Fibroblast of skin of right quadriceps (primary cell): ENCODE data around the gene RNF157.

Experiments
- DNase-seq: peaks from one replicate; pipeline ENCODE4 v3.0.0-alpha.2; 2013

The RNF157 gene

GRCh38 chr17:76138896-76139752 lies 101.2 kb downstream of the RNF157 start:
- no peak for DNase-seq

DNA sequence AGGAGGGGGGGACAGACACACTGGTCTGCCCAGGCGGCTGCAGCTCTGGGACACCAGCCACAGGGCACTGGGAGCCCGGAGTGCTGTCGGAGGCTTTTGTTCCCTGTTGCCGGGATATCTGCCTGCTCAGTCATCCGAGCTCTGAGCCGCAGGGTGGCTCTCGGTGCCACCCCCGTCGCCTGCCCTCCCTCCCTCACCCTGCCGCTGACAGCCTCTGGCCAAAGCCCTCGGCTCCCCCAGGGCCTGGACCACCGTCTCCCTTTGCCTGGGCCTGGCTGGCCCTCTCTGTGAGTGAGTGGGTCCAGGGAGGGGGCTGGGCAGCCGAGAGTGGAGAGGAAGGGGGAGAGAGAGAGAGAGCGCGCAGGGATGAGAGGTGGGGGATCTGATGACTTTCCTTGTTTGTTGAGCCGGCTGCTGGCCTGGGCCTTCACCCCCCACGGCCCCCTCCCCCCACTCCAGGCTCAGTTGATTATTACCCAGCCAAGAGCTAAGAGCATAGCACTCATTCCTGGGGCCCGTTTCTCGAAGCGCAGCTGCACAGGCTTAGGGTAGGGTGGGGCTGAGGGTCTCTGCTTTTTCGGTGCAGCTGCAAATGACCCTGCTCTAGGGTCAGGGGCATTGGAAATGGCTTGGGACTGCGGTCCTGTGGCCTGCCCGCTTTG lies 101.9 kb downstream of the RNF157 start:
- DNase-seq, result no peak

DNA sequence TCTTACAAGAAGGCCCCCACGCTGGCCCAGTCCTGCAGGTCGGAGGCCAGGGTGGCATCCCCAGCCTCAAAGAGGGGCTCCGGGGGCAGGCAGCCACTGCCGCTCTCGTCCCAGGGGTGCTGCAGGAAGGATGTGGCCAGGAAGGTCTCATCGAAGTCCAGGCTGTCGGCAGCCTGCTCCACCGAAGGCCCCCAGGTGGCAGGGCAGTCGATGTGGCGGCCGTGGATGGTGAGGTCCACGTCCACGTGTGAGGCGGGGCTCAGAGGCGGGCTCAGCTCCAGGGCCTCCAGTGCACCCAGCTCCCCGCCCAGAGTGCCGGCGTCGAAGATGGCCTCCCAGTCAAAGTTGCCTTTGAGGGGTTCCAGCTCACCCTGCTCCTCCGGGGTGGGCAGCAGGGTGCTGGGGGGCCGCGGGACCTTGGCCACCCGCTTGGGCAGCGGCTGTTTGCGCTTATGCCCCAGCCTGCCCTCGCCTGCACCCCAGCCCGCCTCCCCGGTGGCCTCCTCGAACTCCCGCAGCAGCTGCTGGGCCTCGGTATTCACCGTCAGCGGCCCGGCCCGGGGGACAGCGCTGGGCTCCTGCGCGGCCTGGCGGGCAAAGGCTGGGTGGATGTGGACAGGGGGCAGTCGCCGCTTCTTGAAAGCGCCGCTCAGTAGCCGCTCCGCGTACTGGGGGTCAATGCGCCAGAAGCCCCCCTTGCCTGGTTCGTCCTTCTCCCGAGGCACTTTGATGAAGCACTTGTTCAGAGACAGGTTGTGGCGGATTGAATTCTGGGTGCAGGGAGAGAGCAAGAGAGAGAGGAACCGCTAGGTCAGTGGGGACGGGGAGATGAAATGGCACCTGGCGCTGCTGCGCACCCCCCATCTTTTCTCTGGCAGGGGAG lies 102.7 kb downstream of the RNF157 start:
- no peak for DNase-seq

- no peak for DNase-seq
These were observed 103.3 kb downstream of the RNF157 start for GRCh38 chr17:76137001-76137350.

GRCh38 chr17:76136276-76137000 lies 103.9 kb downstream of the RNF157 start:
- DNase-seq, result no peak

GRCh38 chr17:76135810-76136188 lies 104.5 kb downstream of the RNF157 start:
- no peak for DNase-seq

DNA sequence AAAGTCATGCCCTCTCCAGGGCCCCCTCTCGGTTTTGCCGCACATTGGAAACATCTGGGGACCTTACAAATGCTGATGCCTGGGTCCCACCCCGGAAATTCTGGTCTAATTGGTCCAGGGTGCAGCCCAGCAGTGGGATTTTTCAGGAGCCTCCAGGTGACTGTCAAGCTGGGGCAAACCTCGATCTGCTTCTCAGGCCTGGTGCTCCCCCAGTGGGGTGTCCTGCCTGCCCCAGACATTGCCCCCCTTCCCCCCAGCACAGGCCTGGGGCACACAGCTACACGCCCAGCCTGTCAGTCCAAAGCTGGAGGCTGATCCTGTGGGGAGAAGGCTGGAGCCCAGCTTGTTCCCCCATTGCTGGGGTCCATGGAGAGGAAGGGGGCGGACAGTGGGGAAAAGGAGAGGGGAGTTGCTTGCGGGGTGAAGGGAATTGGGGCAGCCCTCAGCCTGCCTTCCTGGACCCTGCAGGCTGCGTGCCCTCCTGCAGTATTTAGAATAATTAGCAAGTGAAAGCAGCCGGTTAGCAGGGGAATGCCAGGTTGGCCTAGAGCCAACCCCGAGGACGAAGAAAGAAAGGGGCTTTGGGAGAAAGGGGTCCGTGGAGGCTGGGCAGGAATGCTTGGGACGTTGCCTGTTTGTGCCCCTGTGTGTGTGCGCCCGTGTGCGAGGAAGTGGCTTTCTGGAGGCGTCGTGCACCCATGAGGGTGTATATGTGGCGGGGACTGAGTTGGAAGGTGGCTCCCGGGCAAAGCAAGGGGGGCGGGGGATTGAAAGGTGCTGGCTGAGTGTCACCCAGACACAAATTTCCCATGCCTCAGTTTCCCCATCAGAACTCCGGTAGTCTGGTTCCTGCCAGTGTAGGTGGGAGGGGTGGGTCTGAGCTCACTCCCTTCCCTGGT lies 105.1 kb downstream of the RNF157 start:
- no peak for DNase-seq

GRCh38 chr17:76132574-76133338 lies 107.5 kb downstream of the RNF157 start:
- DNase-seq, result no peak

DNA sequence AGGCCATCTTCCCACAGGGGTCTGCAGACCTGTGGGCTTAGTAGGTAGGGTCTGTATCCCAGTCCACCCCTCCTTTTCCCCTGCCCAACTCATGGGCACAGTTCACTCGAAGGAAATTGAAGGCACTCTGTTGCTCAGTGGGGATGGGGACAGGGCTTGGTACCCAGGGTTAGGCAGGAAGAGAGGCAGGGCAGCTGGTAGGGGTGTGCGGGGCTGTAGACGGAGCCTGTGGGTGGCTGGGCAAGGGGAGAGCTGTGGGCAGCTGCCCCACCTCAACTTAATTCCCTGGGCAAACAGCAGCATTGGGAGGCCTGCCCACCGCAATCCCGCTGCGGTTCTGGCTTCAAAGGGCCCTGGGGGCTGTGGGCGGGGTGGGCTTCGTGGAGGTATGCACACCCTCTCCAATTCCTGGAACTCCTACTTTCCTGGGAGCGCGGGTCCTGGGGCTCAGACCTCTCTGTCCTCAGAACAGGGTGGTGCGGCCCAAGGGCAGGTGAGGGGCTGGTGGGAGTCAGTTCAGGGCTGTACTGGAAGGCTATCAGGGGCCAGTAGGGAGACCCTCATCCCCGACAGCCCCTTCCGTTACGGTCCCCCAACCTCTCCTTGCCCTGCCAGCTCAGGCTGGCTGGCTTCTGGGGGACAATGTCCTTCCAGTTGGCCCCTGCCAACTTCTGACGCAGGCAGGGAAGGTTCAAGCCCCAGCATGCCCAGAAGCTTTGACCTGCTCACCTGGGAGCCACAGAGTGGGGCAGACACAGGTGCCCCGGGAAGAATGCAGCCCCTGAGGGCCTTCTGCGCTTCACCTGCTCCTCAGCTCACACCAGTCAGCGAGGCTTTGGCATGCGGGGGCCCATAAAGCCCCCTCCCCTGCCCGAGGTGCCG lies 108.4 kb downstream of the RNF157 start:
- no peak for DNase-seq

DNA sequence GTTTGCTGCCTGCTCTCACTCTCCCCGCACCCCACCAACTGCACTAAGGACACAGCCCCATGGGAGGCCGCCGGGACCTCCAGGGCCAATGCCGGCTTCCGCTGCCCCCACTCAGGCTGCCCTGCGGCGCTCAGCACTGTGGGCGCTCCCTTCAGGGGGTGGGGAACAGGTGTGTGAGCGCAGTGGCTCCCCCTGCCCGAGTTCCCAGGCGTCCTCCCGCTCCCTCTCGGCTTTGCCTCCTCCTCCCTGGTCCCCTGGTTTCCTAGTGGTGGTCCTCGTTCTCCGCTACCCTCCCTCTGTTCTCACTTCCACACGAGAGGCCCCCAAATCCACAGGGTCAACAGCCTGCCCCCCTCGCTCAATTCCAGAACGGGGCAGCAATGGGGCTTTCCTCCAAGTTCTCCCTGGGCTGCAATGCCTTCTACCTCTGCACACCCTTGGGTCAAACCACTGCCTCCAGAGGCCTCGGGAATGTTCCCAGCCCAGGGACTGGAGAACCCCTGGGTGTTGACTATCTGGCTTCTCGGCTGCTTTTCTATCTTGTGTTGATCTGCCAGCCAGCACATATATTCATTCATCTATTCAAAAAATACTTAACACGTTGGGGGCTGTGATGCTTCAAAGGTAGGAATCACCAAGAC lies 109.1 kb downstream of the RNF157 start:
- no peak for DNase-seq

DNA sequence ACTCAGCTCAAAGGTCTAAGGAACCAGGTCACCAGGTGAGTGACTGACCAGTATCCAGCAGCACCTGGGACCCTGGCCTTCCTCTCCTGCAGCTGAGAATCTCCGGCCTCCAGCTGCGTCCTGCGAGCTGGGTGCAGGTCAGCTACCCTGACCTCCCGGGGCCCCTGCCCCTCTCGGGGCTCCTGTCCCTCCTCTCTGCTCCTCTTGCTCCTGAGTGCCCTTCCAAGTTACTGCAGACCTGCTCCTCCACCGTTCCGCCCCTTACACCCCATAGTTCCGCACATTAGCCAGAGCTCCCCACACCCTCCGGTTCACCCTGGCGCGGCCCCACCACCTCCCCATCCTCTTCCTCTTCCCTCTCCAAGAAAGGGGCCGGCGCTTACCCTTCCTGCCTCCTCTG lies 109.8 kb downstream of the RNF157 start:
- no peak for DNase-seq

DNA sequence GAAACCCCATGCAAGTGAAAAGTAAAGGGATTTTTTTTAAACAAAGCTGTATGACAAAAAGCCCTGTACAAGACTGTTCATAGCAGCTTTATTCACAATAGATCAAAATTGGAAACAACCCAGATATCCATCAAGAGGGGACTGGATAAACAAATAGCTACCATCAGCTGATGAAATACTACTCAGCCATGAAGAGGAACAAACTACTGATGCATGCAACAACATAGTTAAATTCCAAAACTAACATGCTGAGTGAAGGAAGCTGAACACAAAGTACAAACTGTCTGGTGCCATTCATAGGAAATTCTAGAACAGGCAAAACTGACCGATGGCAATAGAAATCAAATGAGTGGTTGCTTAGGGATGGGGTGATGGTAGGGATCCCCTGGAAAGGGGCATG lies 114.4 kb downstream of the RNF157 start:
- DNase-seq, result no peak

- no peak for DNase-seq
These were observed 115.0 kb downstream of the RNF157 start for GRCh38 chr17:76125391-76125675.

GRCh38 chr17:76124582-76125390 lies 115.5 kb downstream of the RNF157 start:
- no peak for DNase-seq

DNA sequence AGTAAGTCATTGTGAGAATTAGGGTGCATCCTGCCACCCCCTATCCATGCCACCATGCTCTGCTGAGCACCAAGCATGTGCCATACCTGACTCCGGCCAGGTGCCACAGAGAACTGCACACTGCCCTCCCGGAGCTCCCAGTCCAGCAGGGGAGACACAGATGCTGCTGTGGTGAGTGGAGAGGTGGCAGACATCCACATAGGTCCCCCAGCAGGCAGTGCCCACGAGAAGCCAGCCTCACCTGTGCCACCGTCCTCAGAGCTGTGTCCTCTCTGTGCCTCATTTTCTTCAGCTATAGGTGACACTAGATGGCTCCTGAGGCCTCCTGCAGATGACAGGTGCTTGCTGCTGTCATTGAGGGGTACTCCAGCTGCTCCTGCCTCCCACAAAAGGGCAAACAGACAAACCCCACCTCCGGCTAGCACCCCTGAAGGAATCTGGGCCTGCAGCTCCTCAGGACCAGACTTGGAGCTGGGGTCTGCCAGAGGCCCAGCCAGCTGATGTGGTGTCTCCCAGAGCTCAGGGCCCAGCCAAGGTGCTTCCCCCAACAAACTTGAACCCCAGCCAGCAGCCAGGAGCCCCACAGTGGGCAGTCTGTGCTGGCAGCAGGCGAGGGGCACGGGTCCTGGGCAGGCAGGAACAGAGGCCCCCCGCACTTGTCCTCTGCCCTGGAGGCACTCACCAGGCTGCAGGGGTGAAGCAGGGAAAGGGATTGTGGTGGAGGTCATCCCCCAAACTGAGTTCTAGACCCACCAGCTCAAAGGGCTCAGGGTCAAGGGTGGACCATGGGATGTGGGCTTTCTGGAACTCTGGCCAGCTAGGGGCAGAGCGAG lies 116.3 kb downstream of the RNF157 start:
- DNase-seq, result no peak

GRCh38 chr17:76123191-76123499 lies 117.1 kb downstream of the RNF157 start:
- no peak for DNase-seq

DNA sequence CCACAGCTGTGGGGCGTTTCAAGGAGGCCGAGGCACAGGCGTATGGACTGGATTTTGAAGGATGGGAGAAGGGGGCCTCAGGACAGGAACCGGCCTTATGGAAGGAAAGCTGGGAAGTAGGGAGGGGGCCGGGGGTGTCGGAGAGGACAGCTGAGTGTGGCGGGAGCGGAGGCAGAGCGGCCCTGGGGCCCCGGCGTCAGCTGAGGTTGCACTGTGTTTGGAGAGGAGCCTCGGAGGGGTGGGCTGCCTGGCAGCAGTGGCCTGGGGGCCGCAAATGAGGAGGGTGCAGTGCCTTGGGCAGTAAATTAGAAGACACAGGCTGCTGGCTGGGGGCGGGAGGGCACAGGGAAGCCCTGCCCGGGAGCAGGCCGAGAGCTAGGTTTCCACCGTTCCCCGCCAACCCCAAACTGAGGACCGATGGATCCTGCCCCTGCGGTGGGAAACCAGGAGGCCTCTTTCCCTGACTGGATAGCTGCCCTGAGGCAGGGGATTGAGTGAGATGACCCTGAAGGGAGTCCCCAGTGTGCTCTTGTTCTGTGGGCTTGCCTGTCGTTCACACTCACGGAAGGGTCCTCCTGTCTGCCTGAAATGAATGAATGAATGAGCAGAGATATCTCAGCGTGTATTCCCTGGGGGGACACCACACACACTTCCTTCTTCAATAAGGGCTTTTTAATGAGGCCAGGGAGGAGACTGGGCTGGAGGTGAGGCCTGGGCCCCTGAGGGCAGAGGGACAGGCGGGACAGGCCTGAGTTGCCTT lies 117.7 kb downstream of the RNF157 start:
- no peak for DNase-seq
